A673 (cell line): ENCODE results near the gene GABRB1. TPM values are rescaled to one million over a fixed set of nuclear protein-coding genes. Genes with fewer than 3 reads are reported as not detected.

ENCODE experiments used
- BruUV-seq: library from RNA; stranded (reverse); fragments of 400-500 nt; replicated peaks from 2 replicates; lab custom pipeline; 2021; lab: Mats Ljungman, UMichigan
- CTCF ChIA-PET: fragments of 300-600 bp; sonication (Branson Sonifier 250); formaldehyde crosslinking; loops from one replicate; lab custom pipeline; 2022; ENCODE audit warnings: antibody characterized with exemption; lab: Charles Lee
- POLR2A ChIA-PET: fragments of 300-600 bp; sonication (Branson Sonifier 250); formaldehyde crosslinking; loops from one replicate; lab custom pipeline; 2022; ENCODE audit warnings: antibody characterized with exemption; ENCODE audit not compliant: low non-redundant PET; lab: Charles Lee
- DNase-seq: peaks from one replicate; pipeline ENCODE4 v3.0.0-alpha.2; 2015; ENCODE audit warnings: low spot score
- H3K27ac ChIP-seq: fragments of 200-600 bp; sonication (generic); 2 replicates; pipeline ENCODE4 v1.5.1; 2016; ENCODE audit warnings: mixed run types, low read depth, mild to moderate bottlenecking, mixed read lengths, antibody characterized with exemption, low read length; ENCODE audit not compliant: poor library complexity, severe bottlenecking
- H3K27me3 ChIP-seq: fragments of 200-600 bp; sonication (generic); replicated peaks from 2 replicates; pipeline ENCODE4 v1.6.1; 2017; ENCODE audit warnings: mixed run types, low read depth, mild to moderate bottlenecking, mixed read lengths, antibody characterized with exemption, low read length; ENCODE audit not compliant: insufficient read depth, poor library complexity
- H3K36me3 ChIP-seq: fragments of 200-600 bp; sonication (generic); 2 replicates; pipeline ENCODE4 v1.6.1; 2016; ENCODE audit warnings: mixed run types, mild to moderate bottlenecking, mixed read lengths, antibody characterized with exemption, low read length; ENCODE audit not compliant: insufficient read depth, poor library complexity, severe bottlenecking
- H3K4me1 ChIP-seq: fragments of 200-600 bp; sonication (generic); 2 replicates; pipeline ENCODE4 v1.6.1; 2017; ENCODE audit warnings: mixed run types, mild to moderate bottlenecking, mixed read lengths, antibody characterized with exemption, low read length; ENCODE audit not compliant: insufficient read depth, poor library complexity, severe bottlenecking
- H3K4me3 ChIP-seq: fragments of 200-600 bp; sonication (generic); 2 replicates; pipeline ENCODE4 v1.5.1; 2016; ENCODE audit warnings: low read depth, mixed run types, mild to moderate bottlenecking, mixed read lengths, low read length; ENCODE audit not compliant: poor library complexity, severe bottlenecking
- H3K9me3 ChIP-seq: fragments of 200-600 bp; sonication (generic); 2 replicates; pipeline ENCODE4 v1.6.1; 2016; ENCODE audit warnings: mixed run types, low read depth, mild to moderate bottlenecking, mixed read lengths, antibody characterized with exemption, low read length; ENCODE audit not compliant: poor library complexity, severe bottlenecking
- EZH2 ChIP-seq: fragments of 200-600 bp; sonication (generic); IDR thresholded peaks from 2 replicates; pipeline ENCODE4 v1.6.1; 2017; ENCODE audit warnings: borderline replicate concordance, low read depth, mild to moderate bottlenecking, mixed read lengths, antibody characterized with exemption, low read length; ENCODE audit not compliant: poor library complexity, severe bottlenecking
- intact Hi-C: fragments of 100-400 bp; cut with micrococcal nuclease; formaldehyde crosslinking; loops from one replicate; pipeline ENCODE4 v1.10.0; 2022; ENCODE audit not compliant: unreplicated experiment
- total RNA-seq: library from RNA; stranded (reverse); gene quantifications from 2 replicates; pipeline ENCODE4 v1.2.3, GENCODE V29; 2021
- TF ChIP-seq, protein P1 (sequence below): fragments of 300-800, 200-600 bp; sonication (generic); conservative IDR thresholded peaks from 2 replicates; pipeline ENCODE4 v1.5.1; 2017; ENCODE audit warnings: low read depth, mild to moderate bottlenecking, antibody characterized with exemption, low read length, moderate library complexity, mixed read lengths

The GABRB1 gene
- total RNA-seq, 1 experiment from 2014 or later = 1.0 TPM

GRCh38 chr4:47054130-47054529, 22.8 kb downstream of the GABRB1 start:
- intact Hi-C loops = no loop called here
- CTCF ChIA-PET = no interaction called here
- TF ChIP-seq EZH2 = no peak
- TF ChIP-seq, protein P1, sequence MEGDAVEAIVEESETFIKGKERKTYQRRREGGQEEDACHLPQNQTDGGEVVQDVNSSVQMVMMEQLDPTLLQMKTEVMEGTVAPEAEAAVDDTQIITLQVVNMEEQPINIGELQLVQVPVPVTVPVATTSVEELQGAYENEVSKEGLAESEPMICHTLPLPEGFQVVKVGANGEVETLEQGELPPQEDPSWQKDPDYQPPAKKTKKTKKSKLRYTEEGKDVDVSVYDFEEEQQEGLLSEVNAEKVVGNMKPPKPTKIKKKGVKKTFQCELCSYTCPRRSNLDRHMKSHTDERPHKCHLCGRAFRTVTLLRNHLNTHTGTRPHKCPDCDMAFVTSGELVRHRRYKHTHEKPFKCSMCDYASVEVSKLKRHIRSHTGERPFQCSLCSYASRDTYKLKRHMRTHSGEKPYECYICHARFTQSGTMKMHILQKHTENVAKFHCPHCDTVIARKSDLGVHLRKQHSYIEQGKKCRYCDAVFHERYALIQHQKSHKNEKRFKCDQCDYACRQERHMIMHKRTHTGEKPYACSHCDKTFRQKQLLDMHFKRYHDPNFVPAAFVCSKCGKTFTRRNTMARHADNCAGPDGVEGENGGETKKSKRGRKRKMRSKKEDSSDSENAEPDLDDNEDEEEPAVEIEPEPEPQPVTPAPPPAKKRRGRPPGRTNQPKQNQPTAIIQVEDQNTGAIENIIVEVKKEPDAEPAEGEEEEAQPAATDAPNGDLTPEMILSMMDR = no peak
- POLR2A ChIA-PET = no interaction called here
- BruUV-seq = no TSS peak
- DNase-seq = no peak
- H3K9me3 ChIP-seq = no peaks in the 10 kb centered on the region
- H3K4me3 ChIP-seq = no peak overlapping the region
- peaks cover 6% of the 10 kb centered on the region for H3K4me1 ChIP-seq
- no peaks in the 10 kb centered on the region for H3K36me3 ChIP-seq
- H3K27ac ChIP-seq = no peak overlapping the region
- no peaks in the 10 kb centered on the region for H3K27me3 ChIP-seq

- no peak for DNase-seq
- no peaks in the 10 kb centered on the region for H3K36me3 ChIP-seq
- intact Hi-C loops = no loop called here
- no peaks in the 10 kb centered on the region for H3K9me3 ChIP-seq
- no peak overlapping the region for H3K4me3 ChIP-seq
- ChIA-PET CTCF (no interaction called here), POLR2A (no interaction called here)
- no peaks in the 10 kb centered on the region for H3K4me1 ChIP-seq
- peaks cover 3% of the 10 kb centered on the region for H3K27me3 ChIP-seq
- no peak overlapping the region for H3K27ac ChIP-seq
- BruUV-seq = no TSS peak
- TF ChIP-seq, protein P1 = no peak
- no peak for TF ChIP-seq EZH2
Observed at GRCh38 chr4:47057991-47058390, 26.6 kb downstream of the GABRB1 start.

DNA sequence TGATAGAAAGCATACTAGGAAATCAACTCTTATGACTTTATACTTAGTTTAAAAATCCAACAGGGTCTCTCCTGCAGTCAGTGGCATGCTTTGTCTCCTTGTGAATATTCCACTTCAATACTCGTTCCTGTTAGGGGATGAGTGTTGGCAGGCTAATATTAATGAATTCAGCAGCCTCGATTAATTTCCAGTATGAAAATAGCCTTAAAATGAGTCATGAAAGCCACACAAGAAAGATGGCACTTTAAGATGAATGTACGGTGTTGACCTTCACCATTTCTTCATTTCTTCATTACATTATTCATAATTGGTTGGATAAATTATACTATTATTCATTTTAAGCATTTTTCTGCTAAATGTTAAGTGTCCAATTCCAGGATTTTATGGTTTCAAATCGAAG, 29.2 kb downstream of the GABRB1 start:
- no peaks in the 10 kb centered on the region for H3K4me1 ChIP-seq
- no peaks in the 10 kb centered on the region for H3K36me3 ChIP-seq
- ChIA-PET POLR2A (no interaction called here), CTCF (no interaction called here)
- intact Hi-C loops = no loop called here
- no peak overlapping the region for H3K4me3 ChIP-seq
- peaks cover 3% of the 10 kb centered on the region for H3K27me3 ChIP-seq
- H3K27ac ChIP-seq = no peak overlapping the region
- H3K9me3 ChIP-seq = no peaks in the 10 kb centered on the region
- no peak for DNase-seq
- no peak for TF ChIP-seq EZH2
- TF ChIP-seq, protein P1 = no peak
- BruUV-seq = no TSS peak
